ENCODE results near the gene ESYT1.
"Not testable (repeated sequence)": the region's sequence is repeated elsewhere in the genome, so short reads cannot be mapped to it uniquely, and the experiment has no call there.

ESYT1 gene

DNA sequence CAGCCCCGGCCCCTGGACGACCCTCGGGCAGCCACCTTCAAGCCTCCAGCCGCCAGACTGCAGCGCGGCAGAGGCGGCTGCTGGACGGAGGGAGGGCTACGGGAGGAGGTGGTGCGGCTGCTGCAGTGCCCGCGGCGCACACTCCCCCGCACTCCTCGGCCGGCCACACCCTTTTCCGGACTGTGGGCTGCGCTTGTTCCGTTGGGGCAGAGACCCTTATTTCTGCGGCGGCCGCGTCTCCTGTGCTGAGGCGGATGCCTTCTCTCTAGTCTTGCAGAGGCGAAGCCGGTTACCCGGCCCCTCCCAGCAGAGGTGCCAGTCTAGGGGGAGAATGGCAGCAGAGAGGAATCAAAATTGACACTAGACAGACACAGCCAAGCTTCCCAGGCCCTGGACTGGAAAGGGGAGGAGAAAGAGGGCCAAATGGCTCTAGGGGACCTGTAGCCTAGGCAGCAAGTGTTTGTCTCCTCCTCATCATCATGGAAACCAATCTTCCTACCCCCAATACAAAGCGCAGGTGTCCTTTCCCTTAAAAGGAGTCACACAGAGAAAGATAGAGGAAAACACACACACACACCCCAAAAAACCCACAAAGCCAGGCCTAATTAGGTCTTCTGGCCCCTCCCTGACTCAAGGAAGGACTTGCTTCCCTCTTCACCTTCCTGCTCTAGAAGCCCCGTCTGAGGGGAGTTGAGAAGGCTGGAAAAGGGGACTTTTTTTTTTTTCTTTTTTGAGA lies 1.3 kb downstream of the ESYT1 start:
- peak; percentile 57 to 61 for DNase-seq

DNA sequence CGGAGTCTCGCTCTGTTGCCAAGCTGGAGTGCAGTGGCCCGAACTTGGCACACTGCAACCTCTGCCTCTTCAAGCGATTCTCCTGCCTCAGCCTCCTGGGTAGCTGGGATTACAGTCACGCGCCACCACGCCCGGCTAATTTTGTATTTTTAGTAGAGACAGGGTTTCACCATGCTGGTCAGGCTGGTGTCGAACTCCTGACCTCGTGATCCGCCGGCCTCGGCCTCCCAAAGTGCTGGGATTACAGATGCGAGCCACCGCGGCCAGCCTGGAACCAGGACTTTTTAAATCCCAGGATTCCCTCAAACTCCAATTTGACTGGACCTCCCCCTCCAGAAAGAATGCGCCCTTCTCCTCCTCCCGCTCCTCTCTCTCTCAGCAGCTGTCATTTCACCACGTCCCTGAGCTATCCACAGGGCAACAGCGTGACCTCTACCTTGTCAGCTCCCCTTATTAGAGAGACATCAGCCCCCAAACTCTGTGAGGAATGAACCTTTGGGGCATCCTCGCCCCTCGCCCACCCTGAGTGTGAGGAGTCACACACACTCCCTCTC lies 2.0 kb downstream of the ESYT1 start:
- no peak for DNase-seq

DNA sequence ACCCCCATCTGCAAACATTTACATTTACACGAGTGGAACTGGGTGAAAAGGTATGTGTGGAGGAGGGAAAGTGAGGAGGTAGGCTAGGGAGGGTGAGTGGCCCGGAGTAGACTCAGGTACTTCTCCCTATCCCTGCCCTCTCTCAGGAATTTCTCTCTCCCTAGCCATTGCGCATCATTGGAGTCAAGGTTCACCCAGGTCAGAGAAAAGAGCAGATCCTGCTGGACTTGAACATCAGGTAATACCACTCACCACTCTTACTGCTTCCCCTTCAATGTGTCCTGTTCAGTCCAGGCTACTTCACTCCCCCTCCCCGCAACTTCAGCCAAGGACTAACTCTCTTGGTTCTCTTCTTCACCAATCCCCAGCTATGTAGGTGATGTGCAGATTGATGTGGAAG lies 2.8 kb downstream of the ESYT1 start:
- DNase-seq = no peak

DNA sequence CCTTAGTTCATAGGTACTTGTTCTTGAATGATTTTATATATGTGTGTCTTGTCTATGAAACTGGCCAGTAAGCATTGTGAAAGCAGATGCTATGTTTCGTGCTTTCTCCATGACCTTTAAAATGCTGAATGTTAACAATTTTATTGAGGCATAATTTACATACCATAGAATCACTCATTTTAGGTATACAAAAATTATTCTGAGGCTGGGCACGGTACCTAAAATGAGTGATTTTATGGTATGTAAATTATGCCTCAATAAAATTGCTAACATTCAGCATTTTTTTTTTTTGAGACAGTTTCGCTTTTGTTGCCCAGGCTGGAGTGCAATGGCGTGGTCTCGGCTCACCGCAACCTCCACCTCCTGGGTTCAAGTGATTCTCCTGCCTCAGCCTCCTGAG lies 6.8 kb downstream of the ESYT1 start:
- DNase-seq = no peak

DNA sequence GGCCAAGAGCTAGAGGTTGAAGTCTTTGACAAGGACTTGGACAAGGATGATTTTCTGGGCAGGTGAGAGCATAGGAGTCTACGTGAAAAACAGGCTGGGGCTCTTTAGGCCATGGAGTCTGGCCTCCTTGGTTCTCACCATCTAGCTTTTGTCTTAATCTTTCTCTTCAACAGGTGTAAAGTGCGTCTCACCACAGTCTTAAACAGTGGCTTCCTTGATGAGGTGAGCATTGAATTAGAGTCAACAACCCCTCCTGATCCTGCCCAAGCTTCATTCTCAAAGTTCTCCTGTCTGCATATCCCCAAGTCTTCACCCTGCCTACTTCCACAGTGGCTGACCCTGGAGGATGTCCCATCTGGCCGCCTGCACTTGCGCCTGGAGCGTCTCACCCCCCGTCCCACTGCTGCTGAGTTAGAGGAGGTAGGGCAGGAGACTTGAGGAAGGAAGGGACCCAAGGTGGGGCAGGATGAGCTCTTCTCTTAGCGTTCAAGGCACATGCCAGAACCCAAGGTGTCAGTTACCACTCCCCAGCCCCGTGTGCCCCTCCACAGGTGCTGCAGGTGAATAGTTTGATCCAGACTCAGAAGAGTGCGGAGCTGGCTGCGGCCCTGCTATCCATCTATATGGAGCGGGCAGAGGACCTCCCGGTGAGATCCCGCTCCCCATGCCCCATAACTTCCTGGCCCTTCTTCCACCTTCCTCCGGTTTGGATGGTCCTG lies 9.9 kb downstream of the ESYT1 start:
- no peak for DNase-seq

DNA sequence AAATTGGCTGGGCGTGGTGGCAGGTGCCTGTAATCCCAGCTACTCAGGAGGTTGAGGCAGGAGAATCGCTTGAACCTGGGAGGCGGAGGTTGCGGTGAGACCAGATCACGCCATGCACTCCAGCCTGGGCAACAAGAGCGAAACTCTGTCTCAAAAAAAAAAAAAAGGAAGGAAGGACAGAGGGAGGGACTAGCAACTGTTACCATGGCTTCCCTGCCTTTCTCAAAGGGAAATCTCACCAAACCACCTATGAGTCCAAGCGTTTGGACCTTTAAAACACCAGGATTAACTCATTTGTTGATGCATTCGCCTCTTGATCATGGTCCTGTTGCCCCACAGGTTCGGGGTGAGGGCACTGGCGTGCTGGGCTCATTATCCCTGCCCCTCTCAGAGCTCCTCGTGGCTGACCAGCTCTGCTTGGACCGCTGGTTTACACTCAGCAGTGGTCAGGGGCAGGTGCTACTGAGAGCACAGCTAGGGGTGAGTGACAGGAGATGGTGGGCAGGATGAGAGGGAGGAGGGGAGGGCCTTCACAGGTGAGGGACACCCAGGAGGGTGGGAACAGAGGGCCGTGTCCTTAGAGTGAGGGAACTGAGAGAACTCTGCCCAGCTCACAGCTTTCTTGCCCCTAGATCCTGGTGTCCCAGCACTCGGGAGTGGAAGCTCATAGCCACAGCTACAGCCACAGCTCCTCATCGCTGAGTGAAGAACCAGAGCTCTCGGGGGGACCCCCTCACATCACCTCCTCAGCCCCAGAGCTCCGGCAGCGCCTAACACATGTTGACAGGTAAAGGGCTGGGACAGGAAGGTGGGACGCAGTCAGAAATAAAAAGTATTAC lies 14.1 kb downstream of the ESYT1 start:
- DNase-seq = no peak

DNA sequence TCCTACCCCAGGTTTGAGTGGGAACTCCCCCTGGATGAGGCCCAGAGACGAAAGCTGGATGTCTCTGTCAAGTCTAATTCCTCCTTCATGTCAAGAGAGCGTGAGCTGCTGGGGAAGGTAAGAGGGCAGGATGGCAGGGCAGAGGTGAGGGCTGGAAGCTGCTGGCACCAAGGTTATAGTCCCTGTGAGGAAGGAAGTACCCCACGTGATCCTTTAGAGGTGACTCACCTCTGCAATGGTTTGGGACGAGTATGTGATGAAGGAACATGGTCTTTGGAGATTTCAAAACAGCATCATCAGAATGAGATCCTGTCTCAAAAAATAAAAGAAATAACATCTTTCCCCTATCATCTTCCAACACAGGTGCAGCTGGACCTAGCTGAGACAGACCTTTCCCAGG lies 15.2 kb downstream of the ESYT1 start:
- peak in 1 of 2 experiments; percentile 22 for DNase-seq

DNA sequence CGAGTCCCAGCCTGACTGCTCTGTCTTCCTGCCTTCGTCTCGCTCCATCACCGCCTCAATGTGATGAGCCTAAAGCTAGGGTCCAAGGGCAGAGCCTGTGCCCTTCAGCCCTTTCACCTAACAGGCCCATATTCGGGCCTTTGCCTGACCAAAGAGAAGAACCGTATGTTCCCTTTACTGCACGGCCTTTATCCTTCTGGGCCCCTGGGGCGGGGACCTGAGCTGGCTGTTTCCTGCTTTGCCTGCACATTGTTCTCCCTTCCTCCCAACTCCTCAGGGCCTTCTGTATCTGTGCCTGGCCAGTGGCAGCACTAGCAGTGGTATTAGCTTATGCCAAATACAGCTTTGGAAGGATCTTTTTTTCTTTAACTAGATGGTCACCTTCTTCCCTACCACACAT lies 15.8 kb downstream of the ESYT1 start:
- no peak for DNase-seq

DNA sequence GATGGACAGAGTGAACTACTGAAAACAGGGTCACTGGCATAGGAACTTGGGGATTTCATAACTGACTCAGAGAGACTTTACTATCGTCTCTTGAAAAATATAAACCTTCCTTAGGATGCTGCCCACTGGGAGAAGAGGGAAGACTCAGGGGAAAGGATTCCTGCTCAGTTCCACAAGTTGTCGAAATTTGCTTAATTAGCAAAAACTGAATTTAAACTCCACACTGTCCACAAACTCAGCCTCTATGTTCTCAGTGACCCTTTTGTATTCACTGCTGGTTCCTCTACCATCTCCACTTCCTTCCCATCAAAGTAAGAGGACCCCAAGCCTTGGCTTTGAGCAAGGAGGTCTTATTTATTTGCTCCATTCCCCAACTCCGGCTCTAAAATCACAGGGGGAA lies 17.1 kb downstream of the ESYT1 start:
- DNase-seq = no peak

DNA sequence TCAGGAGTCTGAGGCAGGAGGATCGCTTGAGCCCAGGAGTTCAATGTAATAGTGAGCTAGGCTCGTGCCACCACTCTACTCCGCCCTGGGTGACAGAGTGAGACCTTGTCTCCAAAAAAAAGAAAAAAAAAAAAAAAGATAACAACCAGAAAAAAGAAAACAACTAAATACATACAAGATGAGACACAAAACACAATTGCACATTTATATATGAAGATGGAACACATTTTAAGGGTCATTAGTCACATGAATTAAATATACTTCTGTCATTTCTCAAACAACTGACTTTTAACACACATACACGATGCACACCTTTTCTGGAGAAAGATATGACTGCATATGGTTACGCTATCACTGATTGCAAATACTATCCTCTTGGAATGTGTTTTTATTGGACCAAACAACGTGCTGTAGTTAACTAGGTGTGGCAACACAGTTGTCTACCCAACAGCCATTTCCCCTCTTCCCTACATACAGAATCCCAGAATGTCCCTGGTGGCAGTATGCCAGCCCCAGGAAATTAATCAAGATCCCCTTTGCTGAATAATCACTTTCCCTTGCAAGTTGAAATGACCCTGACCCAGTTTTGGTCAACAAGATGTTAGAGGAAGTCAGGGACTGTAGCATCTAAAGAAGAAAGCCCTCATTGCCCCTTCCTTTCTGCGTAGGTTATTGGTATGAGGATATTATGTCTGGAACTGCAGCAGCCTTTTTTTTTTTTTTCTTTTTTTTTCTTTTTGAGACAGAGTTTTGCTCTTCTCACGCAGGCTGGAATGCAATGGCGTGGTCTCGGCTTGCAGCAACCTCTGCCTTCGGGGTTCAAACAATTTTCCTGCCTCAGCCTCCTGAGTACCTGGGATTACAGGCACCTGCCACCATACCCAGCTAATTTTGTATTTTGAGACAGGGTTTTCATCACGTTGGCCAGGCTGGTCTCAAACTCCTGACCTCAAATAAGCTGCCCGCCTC lies 18.7 kb downstream of the ESYT1 start:
- DNase-seq = no peak

DNA sequence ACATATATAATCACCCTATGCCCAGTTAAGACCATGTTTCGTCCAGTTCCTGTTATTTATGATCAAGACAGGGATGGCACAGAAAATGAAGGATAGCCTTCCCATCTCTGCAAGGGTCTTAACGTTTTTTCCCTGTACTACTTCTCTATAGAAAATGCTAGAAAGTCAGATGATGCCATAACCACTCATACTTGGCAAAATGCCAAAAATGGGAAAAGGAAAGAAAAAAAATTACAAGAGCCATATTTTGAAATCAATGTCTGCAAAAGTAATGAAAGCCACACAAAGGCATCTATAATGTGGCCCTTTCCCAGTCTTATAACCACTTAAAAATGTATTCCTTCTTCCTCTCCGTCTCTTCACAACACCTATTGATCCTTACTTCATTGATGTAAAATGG lies 22.5 kb downstream of the ESYT1 start:
- DNase-seq = no peak

DNA sequence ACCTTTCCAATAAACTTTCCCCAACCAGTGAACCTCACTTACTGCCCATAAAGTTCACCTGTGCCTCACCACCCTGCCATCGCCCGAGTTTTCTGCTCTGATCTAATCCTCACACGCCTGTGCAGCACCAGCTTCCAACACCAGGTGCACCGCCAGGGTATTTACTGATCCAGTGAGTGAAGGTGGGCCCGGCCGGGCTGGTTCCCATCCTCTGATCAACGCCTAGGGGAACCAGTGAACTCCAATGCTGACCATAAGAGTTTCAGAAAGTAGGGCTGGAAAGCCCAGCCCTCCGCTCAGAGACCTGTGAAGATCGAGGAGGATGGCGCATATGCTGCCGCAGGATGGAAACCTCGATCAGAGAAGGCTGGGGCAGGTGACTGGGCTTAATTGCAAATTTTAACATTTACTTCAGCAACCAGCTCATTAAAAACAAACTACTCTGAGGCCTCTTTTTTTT lies 23.6 kb downstream of the ESYT1 start:
- DNase-seq = peak; percentile 52 to 61

DNA sequence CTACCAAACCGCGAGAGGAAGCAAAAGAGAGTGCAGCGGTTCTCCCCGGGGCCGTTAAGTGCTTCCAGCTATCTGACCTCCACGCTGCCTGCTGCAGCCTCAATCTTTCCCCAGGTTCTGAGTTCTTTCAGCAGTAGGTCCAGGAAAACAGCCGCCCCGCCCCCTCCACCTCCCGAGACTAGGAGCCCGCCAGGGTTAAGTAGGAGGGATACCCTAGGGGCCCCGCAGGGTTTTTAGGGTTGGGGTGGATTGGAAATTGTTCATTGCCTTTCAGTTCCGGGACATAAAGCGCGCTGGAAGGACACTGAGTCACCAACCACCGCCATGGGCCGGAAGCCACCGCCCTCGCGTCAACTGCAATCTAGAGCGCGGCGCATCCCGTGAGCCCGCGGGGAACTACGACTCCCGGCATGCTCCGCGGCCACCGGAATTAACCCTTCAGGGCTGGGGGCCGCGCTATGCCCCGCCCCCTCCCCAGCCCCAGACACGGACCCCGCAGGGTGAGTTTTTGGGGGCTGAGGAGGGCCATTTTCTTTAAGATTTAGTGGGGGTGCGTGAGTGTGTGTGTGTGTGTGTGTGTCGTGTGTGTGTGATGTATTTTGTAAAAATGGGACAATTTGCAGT lies 24.2 kb downstream of the ESYT1 start, which contains the start of gene MYL6B:
TSS of gene MYL6B (plus strand) at position 456 of the 624 bp plus-strand sequence. CDS start 1,332 bp downstream, outside the sequence.
- peak; percentile 92 to 93 for DNase-seq

DNA sequence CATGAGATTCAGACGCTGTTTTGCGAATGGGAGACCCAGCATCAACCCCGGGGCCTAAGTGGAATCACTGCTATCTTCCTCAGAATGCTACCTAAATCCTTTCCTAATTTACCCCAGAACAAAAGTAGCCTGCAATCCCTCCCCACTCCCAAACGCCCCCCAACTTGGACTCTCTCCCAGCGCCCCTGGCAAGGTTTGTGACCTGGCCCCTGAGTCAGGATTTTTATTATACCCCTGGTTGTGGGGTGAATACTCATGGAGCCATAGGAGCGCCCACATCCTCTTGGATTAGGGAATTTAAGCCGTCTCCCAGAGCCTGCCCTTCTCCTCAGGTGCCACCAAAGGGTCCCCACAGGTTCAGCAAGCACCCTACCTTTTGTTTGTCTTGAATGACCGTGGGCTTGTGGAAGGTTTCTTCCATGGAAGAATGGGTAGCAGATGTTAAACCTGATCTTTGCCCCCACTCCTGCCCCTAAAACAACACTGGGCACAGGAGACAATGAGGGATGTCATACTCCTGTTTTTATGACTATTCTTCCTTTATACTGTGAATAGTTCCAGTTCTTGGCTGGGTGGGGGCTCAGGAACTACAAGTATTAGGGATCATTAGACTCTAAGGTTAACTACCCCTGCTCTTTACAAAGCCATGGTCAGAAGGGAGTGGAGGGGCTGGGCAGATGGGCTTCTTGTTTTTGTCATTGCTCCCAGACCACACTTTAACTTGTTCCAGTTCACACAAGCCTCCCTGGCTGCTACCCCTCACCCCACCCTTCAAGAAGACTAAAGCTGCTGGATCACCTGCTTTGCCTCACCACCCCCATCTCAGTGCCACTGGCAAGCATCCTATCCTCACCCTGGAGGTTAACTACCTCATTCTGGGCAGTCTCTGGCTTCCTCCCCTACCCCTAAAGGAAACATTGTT lies 24.9 kb downstream of the ESYT1 start:
- no peak for DNase-seq

DNA sequence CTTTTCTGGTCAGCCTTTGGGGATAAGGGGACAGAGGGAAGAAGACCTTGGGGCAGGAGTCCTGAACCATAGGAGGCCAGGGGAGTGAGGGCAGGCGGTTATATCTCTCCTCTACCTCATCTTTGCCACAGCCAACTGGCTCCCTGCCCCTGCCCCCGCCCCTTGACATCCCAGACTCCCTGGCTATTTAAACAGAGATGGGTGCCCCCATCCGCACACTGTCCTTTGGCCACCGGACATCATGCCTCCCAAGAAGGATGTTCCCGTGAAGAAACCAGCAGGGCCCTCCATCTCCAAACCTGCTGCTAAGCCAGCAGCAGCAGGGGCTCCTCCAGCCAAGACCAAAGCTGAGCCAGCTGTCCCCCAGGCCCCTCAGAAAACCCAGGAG lies 25.6 kb downstream of the ESYT1 start:
- DNase-seq = no peak

DNA sequence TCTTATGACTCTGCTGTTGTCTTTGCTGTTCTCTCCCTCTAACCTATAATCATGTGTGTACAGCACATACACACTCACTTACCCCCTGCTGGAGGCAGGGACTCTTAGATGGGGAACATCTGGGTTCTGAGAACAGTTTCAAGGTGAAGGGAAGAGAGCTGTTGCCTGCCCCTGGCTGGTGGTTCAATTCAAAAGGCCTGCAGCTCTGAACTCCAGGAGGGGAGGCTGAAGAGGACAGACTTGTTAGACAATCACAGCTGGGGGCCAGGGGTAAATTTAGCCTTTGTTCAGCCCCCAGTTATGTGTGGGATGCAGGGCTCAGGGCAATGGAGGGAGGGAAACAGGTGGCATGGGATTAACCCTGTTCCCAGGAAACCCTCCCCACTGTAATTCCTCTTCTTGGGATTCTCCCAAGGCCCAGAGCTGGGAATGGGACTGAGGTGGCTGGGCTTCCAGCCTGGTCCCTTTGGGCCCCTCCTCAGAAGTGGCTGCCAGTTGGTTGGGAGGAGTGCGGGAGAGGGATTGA lies 26.2 kb downstream of the ESYT1 start:
- DNase-seq = no peak

DNA sequence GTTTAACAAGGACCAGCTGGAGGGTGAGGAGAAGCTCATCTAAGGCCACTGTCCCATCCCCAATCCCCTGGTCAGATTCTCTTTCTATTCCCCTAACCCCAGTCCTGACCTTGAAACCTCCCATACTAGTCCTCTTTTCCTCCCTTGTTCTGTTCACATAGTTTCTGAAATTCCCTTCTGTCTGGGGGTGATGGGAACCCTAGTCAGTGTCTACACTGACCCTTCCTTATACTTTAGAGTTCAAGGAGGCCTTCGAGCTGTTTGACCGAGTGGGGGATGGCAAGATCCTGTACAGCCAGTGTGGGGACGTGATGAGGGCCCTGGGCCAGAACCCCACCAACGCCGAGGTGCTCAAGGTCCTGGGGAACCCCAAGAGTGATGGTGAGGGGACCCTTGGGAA lies 26.8 kb downstream of the ESYT1 start:
- DNase-seq = no peak

DNA sequence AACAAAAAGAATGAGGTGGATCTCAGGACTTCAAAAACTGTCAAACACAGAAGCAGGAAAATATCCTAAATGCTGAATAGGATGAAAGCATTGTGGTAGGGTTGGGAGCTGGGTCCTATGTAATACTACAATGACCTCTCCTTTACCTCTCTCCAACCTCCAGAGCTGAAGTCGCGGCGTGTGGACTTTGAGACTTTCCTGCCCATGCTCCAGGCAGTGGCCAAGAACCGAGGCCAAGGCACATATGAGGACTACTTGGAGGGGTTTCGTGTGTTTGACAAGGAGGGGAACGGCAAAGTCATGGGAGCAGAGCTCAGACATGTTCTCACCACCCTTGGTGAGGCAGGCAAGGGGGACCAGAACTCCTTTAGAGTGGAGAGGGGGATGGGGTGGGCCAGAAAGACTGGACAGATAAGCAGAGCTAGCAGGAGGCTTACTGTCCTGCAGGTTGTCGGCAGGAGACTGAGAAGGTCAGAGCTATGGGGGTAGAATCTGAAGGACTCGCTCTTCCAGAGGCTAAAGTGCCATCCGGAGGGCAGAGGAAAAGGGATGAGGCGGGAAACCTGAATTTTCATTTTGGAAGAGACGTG lies 27.3 kb downstream of the ESYT1 start:
- no peak for DNase-seq

DNA sequence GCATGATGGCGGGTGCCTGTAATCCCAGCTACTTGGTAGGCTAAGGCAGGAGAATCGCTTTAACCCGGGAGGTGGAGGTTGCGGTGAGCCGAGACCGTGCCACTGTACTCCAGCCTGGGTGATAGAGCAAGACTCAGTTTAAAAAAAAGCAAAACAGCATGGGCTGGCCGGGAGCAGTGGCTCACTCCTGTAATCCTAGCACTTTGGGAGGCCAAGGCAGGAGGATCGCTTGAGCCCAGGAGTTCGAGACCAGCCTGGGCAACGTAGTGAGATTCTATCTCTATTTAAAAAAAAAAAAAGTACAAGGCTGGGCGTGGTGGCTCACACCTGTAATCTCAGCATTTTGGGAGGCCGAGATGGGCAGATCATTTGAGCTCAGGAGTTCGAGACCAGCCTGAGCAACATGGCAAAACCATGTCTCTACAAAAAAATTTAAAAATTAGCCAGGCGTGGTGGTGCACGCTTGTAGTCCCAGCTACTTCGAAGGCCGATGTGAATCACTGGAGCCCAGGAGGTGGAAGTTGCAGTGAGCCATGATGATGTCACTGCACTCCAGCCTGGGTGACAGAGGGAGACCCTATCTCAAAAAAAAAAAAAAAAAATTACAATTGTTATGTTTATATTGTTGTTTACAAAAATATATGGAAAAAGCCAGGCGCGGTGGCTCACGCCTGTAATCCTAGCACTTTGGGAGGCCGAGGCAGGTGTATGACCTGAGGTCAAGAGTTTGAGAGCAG lies 28.6 kb downstream of the ESYT1 start:
- DNase-seq = not testable (repeated sequence)

All from stimulated activated CD4-positive, alpha-beta T cell treated with anti-CD3 and anti-CD28 coated beads, Interleukin-4, amount 100 ng/mL, for 4 hours (primary cell).